Renal cortex interstitium (tissue), 3 donors: ENCODE measurements around the gene RPS15A. TPM values are rescaled to one million over a fixed set of nuclear protein-coding genes. Genes with fewer than 3 reads are reported as not detected.

Source experiments
- polyA plus RNA-seq, 3 donors: library from polyadenylated mRNA; unstranded; fragments of 120-200 nt; gene quantifications; one replicate each; pipeline ENCODE4 v1.2.1, GENCODE V29; 2013; ENCODE audit not compliant: insufficient read length in 3 of 3

The RPS15A gene
- polyA plus RNA-seq, 3 donors: 1,826 to 2,462 (median 2,428) TPM

Other genes starting within 250 kb of the RPS15A start
- gene NOMO2, start 228.2 kb downstream of the RPS15A start, polyA plus RNA-seq: 10 to 100 TPM; 68.7 to 75.4 (median 70.7) TPM
- gene ARL6IP1, start 11.2 kb upstream of the RPS15A start, polyA plus RNA-seq: 100 to 1,000 TPM; 246 to 312 (median 264) TPM
- gene SMG1, start 136.1 kb upstream of the RPS15A start, polyA plus RNA-seq: 10 to 100 TPM; 56.8 to 71.6 (median 60.6) TPM
- 1 to 10 TPM; 1.5 to 2.5 (median 2.2) TPM for gene TMC7, start 193.6 kb upstream of the RPS15A start, polyA plus RNA-seq